Naive thymus-derived CD4-positive, alpha-beta T cell (primary cell): ENCODE measurements around the gene COQ9. TPM values are rescaled to one million over a fixed set of nuclear protein-coding genes. Genes with fewer than 3 reads are reported as not detected.

ENCODE experiments used
- ATAC-seq: fragments of 150-1000 bp; cut with Tn5 transposase; 2 replicates; pipeline ENCODE4 v1.10.0; 2021; ENCODE audit warnings: mild to moderate bottlenecking, moderate library complexity
- CTCF ChIA-PET: fragments of 350-600 bp; sonication (Branson Sonifier 250); formaldehyde crosslinking; loops from one replicate; lab custom pipeline; 2021; ENCODE audit warnings: antibody characterized with exemption; lab: Charles Lee
- POLR2A ChIA-PET: fragments of 350-600 bp; sonication (Branson Sonifier 250); formaldehyde crosslinking; loops from one replicate; lab custom pipeline; 2021; ENCODE audit warnings: antibody characterized with exemption, inconsistent platforms; lab: Charles Lee
- DNase-seq, 9 donors: peaks; one replicate each; pipeline versions ENCODE4 v3.0.0 to v3.0.0-alpha.2; 2020 to 2022; ENCODE audit warnings: mixed read lengths in 1 of 9
- H3K27ac ChIP-seq: one replicate; pipeline ENCODE4 v1.7.0; 2013; ENCODE audit warnings: mild to moderate bottlenecking, low read depth, low read length, moderate library complexity
- H3K27me3 ChIP-seq, 2 donors: one replicate each; pipeline ENCODE4 v1.7.0; 2013; ENCODE audit warnings: low read length in 2 of 2, mild to moderate bottlenecking in 2 of 2, moderate library complexity in 2 of 2; ENCODE audit not compliant: control insufficient read depth in 2 of 2, insufficient read depth in 2 of 2
- H3K36me3 ChIP-seq, 3 experiments: 1 replicate in 2 of 3; 2 replicates in 1 of 3; pipeline ENCODE4 v1.7.0; 2013; ENCODE audit warnings: low read length in 3 of 3, mild to moderate bottlenecking in 3 of 3, moderate library complexity in 1 of 3; ENCODE audit not compliant: insufficient read depth in 3 of 3, control insufficient read depth in 2 of 3
- H3K4me1 ChIP-seq, 2 donors: one replicate each; pipeline ENCODE4 v1.7.0; 2013; ENCODE audit warnings: low read length in 2 of 2, mild to moderate bottlenecking in 2 of 2, moderate library complexity in 1 of 2; ENCODE audit not compliant: control insufficient read depth in 2 of 2, insufficient read depth in 2 of 2
- H3K4me3 ChIP-seq: 2 replicates; pipeline ENCODE4 v1.7.0; 2013; ENCODE audit warnings: mild to moderate bottlenecking, low read length
- H3K9me3 ChIP-seq, 3 experiments: 1 replicate in 2 of 3; 2 replicates in 1 of 3; pipeline ENCODE4 v1.7.0; 2013; ENCODE audit warnings: low read length in 3 of 3; ENCODE audit not compliant: control insufficient read depth in 2 of 3
- H3K27ac Mint-ChIP-seq, 9 donors: one replicate each; pipeline ENCODE4 v1.8.0; 2020 to 2022; ENCODE audit warnings: mixed read lengths in 9 of 9, mild to moderate bottlenecking in 8 of 9, moderate library complexity in 5 of 9, inconsistent platforms in 2 of 9
- H3K27me3 Mint-ChIP-seq, 5 donors: one replicate each; pipeline ENCODE4 v1.8.0; 2021 to 2022; ENCODE audit warnings: mixed read lengths in 5 of 5, mild to moderate bottlenecking in 1 of 5
- H3K36me3 Mint-ChIP-seq, 5 donors: one replicate each; pipeline ENCODE4 v1.8.0; 2020 to 2022; ENCODE audit warnings: mixed read lengths in 5 of 5, mild to moderate bottlenecking in 3 of 5, inconsistent platforms in 1 of 5
- H3K4me1 Mint-ChIP-seq, 7 donors: one replicate each; pipeline ENCODE4 v1.8.0; 2020 to 2022; ENCODE audit warnings: mixed read lengths in 7 of 7, mild to moderate bottlenecking in 3 of 7, inconsistent platforms in 1 of 7
- H3K4me3 Mint-ChIP-seq, 10 donors: one replicate each; pipeline ENCODE4 v1.8.0; 2020 to 2022; ENCODE audit warnings: mild to moderate bottlenecking in 10 of 10, mixed read lengths in 10 of 10, moderate library complexity in 6 of 10, inconsistent platforms in 2 of 10
- H3K9me3 Mint-ChIP-seq, 11 donors: one replicate each; pipeline ENCODE4 v1.8.0; 2020 to 2022; ENCODE audit warnings: mixed read lengths in 11 of 11, mild to moderate bottlenecking in 4 of 11, inconsistent platforms in 1 of 11, moderate library complexity in 1 of 11
- intact Hi-C, 2 donors: fragments of 100-400 bp; cut with micrococcal nuclease; formaldehyde crosslinking; loops; one replicate each; pipeline ENCODE4 v1.15.1; 2023
- polyA plus RNA-seq, 2 donors: library from polyadenylated mRNA; unstranded; fragments of 300-500 nt; fragmentation: Illumina TruSeq; gene quantifications; one replicate each; pipeline ENCODE4 v1.2.3, GENCODE V29; 2021
- total RNA-seq, 6 experiments: library from RNA in 5 of 6; stranded (reverse) in 5 of 6; gene quantifications; 1 replicate in 5 of 6; 2 replicates in 1 of 6; pipeline ENCODE4 v1.2.3 and lab custom pipeline; 2021 to 2026

The COQ9 gene
- total and polyA plus RNA-seq, 7 experiments from 2014 or later = 16.4 to 51.7 (median 36.6) TPM

DNA sequence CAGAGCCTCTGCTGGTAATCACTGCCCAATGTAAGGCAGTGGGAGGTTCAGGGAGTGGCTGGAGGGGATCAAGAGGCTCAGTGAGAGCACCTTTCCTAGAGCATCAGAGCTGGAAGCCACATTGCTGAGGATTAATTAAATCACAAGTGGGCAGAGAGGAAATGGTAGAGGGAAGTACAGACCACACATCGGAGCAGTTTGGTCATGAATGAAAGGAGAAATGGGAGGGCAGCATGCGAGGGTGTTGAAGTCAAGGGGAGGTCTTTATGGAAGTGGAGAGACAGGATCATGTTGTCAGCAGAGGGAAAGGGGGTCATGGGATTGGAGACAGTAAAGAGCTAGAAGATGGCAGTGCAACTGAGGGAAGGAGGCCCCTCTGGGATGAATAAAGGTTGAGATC, 40.4 kb upstream of the COQ9 start:
- no peak for DNase-seq
- Histone ChIP-seq H3K36me3 (no peaks in the 10 kb centered on the region), H3K9me3 (no peaks in the 10 kb centered on the region), H3K27me3 (no peaks in the 10 kb centered on the region), H3K4me3 (no peak overlapping the region), H3K27ac (no peak overlapping the region), H3K4me1 (no peaks in the 10 kb centered on the region)
- Mint-ChIP-seq H3K4me3 (no peak overlapping the region), H3K4me1 (peaks cover 0 to 14% (median 3%) of the 10 kb centered on the region in 7 donors), H3K27me3 (no peaks in the 10 kb centered on the region), H3K9me3 (no peaks in the 10 kb centered on the region), H3K27ac (no peak overlapping the region), H3K36me3 (no peaks in the 10 kb centered on the region)
- no peak for ATAC-seq
- POLR2A ChIA-PET = interaction anchor here (1.6 kb wide), 1 partner anchor 10 kb away, joined by 5 read pairs; no protein-coding TSS in a partner anchor
- intact Hi-C loops = no loop called here
- CTCF ChIA-PET = no interaction called here

- H3K27me3 Mint-ChIP-seq = no peaks in the 10 kb centered on the region
- H3K9me3 ChIP-seq = no peaks in the 10 kb centered on the region
- ChIA-PET POLR2A (no interaction called here), CTCF (no interaction called here)
- no peaks in the 10 kb centered on the region for H3K27me3 ChIP-seq
- DNase-seq (no peak), ATAC-seq (no peak)
- H3K27ac Mint-ChIP-seq = no peak overlapping the region
- H3K4me3 Mint-ChIP-seq = no peak overlapping the region
- no peaks in the 10 kb centered on the region for H3K9me3 Mint-ChIP-seq
- H3K4me1 ChIP-seq = no peaks in the 10 kb centered on the region
- H3K4me3 ChIP-seq = no peak overlapping the region
- no peaks in the 10 kb centered on the region for H3K36me3 Mint-ChIP-seq
- H3K4me1 Mint-ChIP-seq = peaks cover 0 to 14% (median 3%) of the 10 kb centered on the region in 7 donors
- no peaks in the 10 kb centered on the region for H3K36me3 ChIP-seq
- H3K27ac ChIP-seq = no peak overlapping the region
- intact Hi-C loops = no loop called here
Measured at GRCh38 chr16:57407521-57408353, 39.5 kb upstream of the COQ9 start.

- Mint-ChIP-seq H3K36me3 (no peaks in the 10 kb centered on the region), H3K4me1 (peaks cover 0 to 14% (median 3%) of the 10 kb centered on the region in 7 donors), H3K27me3 (no peaks in the 10 kb centered on the region), H3K9me3 (no peaks in the 10 kb centered on the region), H3K27ac (peak overlapping the region in 3 of 9 donors; percentile 29 to 82 (median 66)), H3K4me3 (no peak overlapping the region)
- intact Hi-C loops = no loop called here
- Histone ChIP-seq H3K27ac (no peak overlapping the region), H3K27me3 (no peaks in the 10 kb centered on the region), H3K36me3 (no peaks in the 10 kb centered on the region), H3K4me1 (no peaks in the 10 kb centered on the region), H3K4me3 (no peak overlapping the region), H3K9me3 (no peaks in the 10 kb centered on the region)
- POLR2A ChIA-PET = interaction anchor here (0.5 kb wide), 1 partner anchor 28 kb away, joined by 3 read pairs; no protein-coding TSS in a partner anchor
- DNase-seq (no peak), ATAC-seq (no peak)
- CTCF ChIA-PET = interaction anchor here (1.3 kb wide), 1 partner anchor 9 kb away, joined by 4 read pairs; no protein-coding TSS in a partner anchor
Measured at GRCh38 chr16:57409065-57409464, 38.2 kb upstream of the COQ9 start.

DNA sequence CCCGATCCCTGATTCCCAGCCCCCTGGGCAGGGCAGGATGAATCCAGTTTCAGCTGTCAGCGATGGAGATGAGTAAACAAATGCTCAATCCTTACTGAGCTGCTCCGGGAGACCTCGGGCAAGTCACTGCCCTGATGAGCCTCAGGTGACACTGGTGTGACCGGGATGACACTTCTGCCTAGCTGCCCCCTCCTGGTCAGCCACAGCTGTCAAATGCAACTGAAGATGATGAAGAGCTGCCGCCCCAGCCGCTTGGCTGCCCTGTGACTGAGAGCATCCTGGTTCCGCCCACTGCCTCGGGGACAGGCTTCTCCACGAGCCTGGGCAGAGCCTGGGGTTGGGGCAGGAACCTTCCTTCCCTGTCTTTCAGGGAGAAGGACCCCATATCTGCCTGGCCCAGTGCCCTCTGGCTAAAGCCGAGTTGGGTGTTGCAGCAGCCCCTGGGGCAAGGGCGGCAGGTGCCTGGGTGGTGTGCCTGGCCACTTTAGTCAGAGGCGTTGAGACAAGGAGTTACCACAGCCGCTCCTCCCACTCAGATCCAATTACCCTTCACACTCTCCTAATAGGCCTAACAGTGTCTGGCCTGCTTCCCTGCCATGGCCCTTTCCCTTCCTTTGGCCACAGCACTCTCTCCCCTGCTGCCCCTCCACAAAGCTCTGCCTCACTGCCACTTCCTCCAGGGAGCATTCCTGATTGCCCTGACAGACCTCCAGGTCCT, 37.2 kb upstream of the COQ9 start:
- ChIA-PET POLR2A (interaction anchor here (0.5 kb wide), 1 partner anchor 27 kb away, joined by 3 read pairs; no protein-coding TSS in a partner anchor), CTCF (interaction anchor here (1.3 kb wide), 1 partner anchor 8 kb away, joined by 4 read pairs; no protein-coding TSS in a partner anchor)
- no peaks in the 10 kb centered on the region for H3K9me3 Mint-ChIP-seq
- DNase-seq (no peak), ATAC-seq (no peak)
- H3K27ac Mint-ChIP-seq = no peak overlapping the region
- no peak overlapping the region for H3K4me3 Mint-ChIP-seq
- no peaks in the 10 kb centered on the region for H3K9me3 ChIP-seq
- H3K4me1 ChIP-seq = no peaks in the 10 kb centered on the region
- no peaks in the 10 kb centered on the region for H3K36me3 ChIP-seq
- H3K4me3 ChIP-seq = no peak overlapping the region
- intact Hi-C loops = no loop called here
- H3K27me3 ChIP-seq = no peaks in the 10 kb centered on the region
- H3K36me3 Mint-ChIP-seq = no peaks in the 10 kb centered on the region
- no peak overlapping the region for H3K27ac ChIP-seq
- H3K27me3 Mint-ChIP-seq = no peaks in the 10 kb centered on the region
- peaks cover 0 to 10% (median 3%) of the 10 kb centered on the region in 7 donors for H3K4me1 Mint-ChIP-seq

DNA sequence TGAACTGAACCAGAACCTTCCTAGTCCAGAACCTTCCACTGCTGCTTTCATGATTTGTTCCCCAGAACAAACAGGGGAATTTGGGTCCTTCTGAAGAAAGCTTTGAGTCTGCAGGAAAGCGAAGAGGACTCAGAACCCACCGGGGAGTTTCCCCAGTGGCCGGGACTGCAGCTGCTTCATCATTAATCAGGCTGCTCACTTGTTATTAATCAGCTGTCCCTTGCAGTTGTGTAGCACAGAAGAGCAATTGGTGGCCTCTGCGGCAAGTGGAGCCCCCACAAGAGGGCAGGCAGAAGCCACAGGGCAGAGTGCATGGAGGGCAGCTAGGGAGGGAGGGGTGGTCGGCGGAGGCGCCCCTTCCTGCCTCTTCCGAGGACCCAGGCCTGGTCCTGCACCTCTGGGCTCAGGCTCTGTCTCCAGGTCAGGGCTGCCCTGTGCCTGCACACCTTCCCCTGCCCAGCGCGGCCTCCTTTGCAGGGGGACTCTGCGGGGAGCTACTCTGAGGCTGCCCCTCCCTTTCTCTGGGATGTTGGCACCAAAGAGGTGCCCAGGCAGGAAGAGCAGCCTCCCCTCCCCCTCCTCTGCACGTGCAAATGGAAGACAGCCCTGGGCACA, 35.8 kb upstream of the COQ9 start:
- H3K27ac Mint-ChIP-seq = no peak overlapping the region
- no peak for DNase-seq
- Histone ChIP-seq H3K4me3 (no peak overlapping the region), H3K36me3 (no peaks in the 10 kb centered on the region), H3K4me1 (peaks cover 0 to under 1% of the 10 kb centered on the region in 2 donors), H3K9me3 (no peaks in the 10 kb centered on the region), H3K27ac (no peak overlapping the region), H3K27me3 (no peaks in the 10 kb centered on the region)
- ChIA-PET CTCF (no interaction called here), POLR2A (no interaction called here)
- no peak for ATAC-seq
- H3K9me3 Mint-ChIP-seq = no peaks in the 10 kb centered on the region
- no peaks in the 10 kb centered on the region for H3K36me3 Mint-ChIP-seq
- H3K4me3 Mint-ChIP-seq = no peak overlapping the region
- intact Hi-C loops = no loop called here
- H3K4me1 Mint-ChIP-seq = peaks cover 0 to 11% (median 3%) of the 10 kb centered on the region in 7 donors
- no peaks in the 10 kb centered on the region for H3K27me3 Mint-ChIP-seq

- H3K27me3 ChIP-seq = no peaks in the 10 kb centered on the region
- Mint-ChIP-seq H3K27me3 (no peaks in the 10 kb centered on the region), H3K4me3 (no peak overlapping the region), H3K36me3 (no peaks in the 10 kb centered on the region), H3K4me1 (peaks cover 7 to 19% (median 10%) of the 10 kb centered on the region in 7 donors), H3K27ac (no peak overlapping the region), H3K9me3 (no peaks in the 10 kb centered on the region)
- DNase-seq (no peak), ATAC-seq (no peak)
- H3K9me3 ChIP-seq = no peaks in the 10 kb centered on the region
- CTCF ChIA-PET = interaction anchor here (1.1 kb wide), 1 partner anchor 112 kb away, joined by 3 read pairs; no protein-coding TSS in a partner anchor
- H3K36me3 ChIP-seq = no peaks in the 10 kb centered on the region
- intact Hi-C loops = no loop called here
- POLR2A ChIA-PET = no interaction called here
- H3K27ac ChIP-seq = no peak overlapping the region
- peaks cover 3 to 10% of the 10 kb centered on the region in 2 donors for H3K4me1 ChIP-seq
- H3K4me3 ChIP-seq = no peak overlapping the region
Measured at GRCh38 chr16:57412584-57412983, 34.7 kb upstream of the COQ9 start.
